ENCODE results near the gene ACKR4. TPM values are rescaled to one million over a fixed set of nuclear protein-coding genes. Genes with fewer than 3 reads are reported as not detected.

Gene ACKR4
- total and polyA plus RNA-seq, 2 experiments from 2014 or later = 14.8 to 25.0 TPM

DNA sequence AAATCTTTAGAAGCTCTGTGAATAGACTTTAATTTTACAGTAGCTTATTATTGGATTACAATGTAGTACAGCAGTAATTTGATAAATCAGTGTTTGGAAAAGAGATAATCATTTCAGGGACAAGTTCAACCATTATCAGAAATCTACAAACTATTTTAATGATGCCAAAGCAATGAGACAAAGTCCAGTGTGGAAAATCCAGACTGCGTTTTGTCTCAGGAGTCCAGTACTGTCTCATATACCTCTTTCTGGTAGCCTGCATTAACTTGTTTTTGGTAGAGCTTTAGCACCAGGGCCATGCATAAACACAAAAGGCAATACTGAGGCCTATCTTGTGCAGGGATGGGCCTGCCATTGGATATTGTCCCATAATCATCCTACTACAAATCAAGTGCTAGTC, 19.7 kb downstream of the ACKR4 start:
- in situ Hi-C loops (cut with MboI) = no loop called here
- H3K4me1 ChIP-seq (ENCODE audit: insufficient read depth) = peaks cover 6% of the 10 kb centered on the region; the same call in 1 of the 2 replicates
- WGBS, 2 experiments (ENCODE audit: low coverage in 1 of 2, low lambda C conversion rate in 2 of 2, missing lambda C conversion rate in 2 of 2) = 96 to 97% methylated on average over 1 of the region's 1 CpG
- H3K9ac ChIP-seq = no peak overlapping the region
- H3K9me2 ChIP-seq (ENCODE audit: insufficient read depth) = no peaks in the 10 kb centered on the region
- H4K20me1 ChIP-seq (ENCODE audit: insufficient read depth) = no peaks in the 10 kb centered on the region
- no peaks in the 10 kb centered on the region for H3K27me3 ChIP-seq (replicated peaks; ENCODE audit: insufficient read depth)
- H3K27ac ChIP-seq = no peak overlapping the region
- no peak overlapping the region for H3K4me3 ChIP-seq
- TF ChIP-seq EZH2 (IDR thresholded peaks at IDR 0.05; ENCODE audit: insufficient read depth, poor library complexity, severe bottlenecking) = no peak
- TF ChIP-seq EZH2phosphoT487 (IDR thresholded peaks at IDR 0.05; ENCODE audit: insufficient read depth, low read depth) = no peak
- H3K4me2 ChIP-seq (ENCODE audit: unreplicated experiment) = no peak overlapping the region
- peaks cover 6% of the 10 kb centered on the region; the same call in 1 of the 2 replicates for H3K36me3 ChIP-seq (ENCODE audit: low read depth)
- H3K79me2 ChIP-seq (ENCODE audit: insufficient read depth) = no peaks in the 10 kb centered on the region
- no peak for DNase-seq
- peaks cover 6% of the 10 kb centered on the region; the same call in 1 of the 2 replicates for H3F3A ChIP-seq (ENCODE audit: insufficient read depth)
- H3K9me3 ChIP-seq (ENCODE audit: low read depth) = no peaks in the 10 kb centered on the region
- H2AFZ ChIP-seq = no peak overlapping the region

DNA sequence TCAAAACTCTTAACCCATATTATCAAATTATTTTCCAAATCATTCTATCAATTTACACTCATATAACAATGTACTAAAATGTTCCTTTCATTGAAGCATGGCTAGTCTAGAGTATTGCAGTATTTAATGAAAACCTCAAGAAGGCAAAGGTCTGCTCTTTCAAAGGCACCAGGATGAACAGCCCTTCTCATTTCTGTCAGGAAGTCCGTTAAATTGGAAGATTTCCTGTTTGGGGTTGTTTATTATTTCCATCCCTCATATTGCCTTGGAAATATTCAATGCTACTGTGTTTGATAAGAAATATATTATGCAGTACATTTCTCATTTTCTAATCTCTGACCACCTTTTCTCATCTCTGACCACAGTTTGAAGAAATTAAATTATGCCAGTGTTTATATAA, 25.1 kb downstream of the ACKR4 start:
- no peak overlapping the region for H3K4me3 ChIP-seq
- H3K27me3 ChIP-seq (replicated peaks; ENCODE audit: insufficient read depth) = no peaks in the 10 kb centered on the region
- H3K4me2 ChIP-seq (ENCODE audit: unreplicated experiment) = no peak overlapping the region
- no peak overlapping the region for H3K9ac ChIP-seq
- H4K20me1 ChIP-seq (ENCODE audit: insufficient read depth) = no peaks in the 10 kb centered on the region
- TF ChIP-seq EZH2phosphoT487 (IDR thresholded peaks at IDR 0.05; ENCODE audit: insufficient read depth, low read depth) = no peak
- no peak for TF ChIP-seq EZH2 (IDR thresholded peaks at IDR 0.05; ENCODE audit: insufficient read depth, poor library complexity, severe bottlenecking)
- H3F3A ChIP-seq (ENCODE audit: insufficient read depth) = no peaks in the 10 kb centered on the region
- WGBS, 2 experiments (ENCODE audit: low coverage in 1 of 2, low lambda C conversion rate in 2 of 2, missing lambda C conversion rate in 2 of 2) = 28 to 29% methylated on average over 1 of the region's 1 CpG
- H3K27ac ChIP-seq = no peak overlapping the region
- no peaks in the 10 kb centered on the region for H3K9me3 ChIP-seq (ENCODE audit: low read depth)
- H3K36me3 ChIP-seq (ENCODE audit: low read depth) = peaks cover 17% of the 10 kb centered on the region; the same call in 1 of the 2 replicates
- no peak for DNase-seq
- in situ Hi-C loops (cut with MboI) = no loop called here
- peaks cover 26% of the 10 kb centered on the region for H3K4me1 ChIP-seq (ENCODE audit: insufficient read depth)
- no peaks in the 10 kb centered on the region for H3K79me2 ChIP-seq (ENCODE audit: insufficient read depth)
- no peak overlapping the region for H2AFZ ChIP-seq
- H3K9me2 ChIP-seq (ENCODE audit: insufficient read depth) = no peaks in the 10 kb centered on the region

DNA sequence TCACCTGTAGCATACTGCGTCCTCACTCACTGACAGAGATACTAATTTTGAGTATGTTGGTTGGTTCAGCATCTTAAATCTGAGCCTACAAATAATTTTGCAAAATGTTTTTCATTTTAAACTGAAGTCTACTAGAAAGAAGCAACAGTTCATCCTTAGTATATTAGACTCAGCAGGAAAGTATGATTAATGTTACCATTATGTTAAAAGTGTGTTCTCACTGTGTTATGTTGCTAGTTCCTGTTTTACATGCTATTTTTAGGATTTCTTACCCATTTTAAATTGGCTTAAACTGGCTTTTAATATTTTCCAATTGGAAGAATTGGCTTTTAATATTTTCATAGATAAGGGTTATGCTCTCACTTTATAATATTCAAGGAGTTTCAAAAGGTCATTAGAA, 25.7 kb downstream of the ACKR4 start:
- peaks cover 20% of the 10 kb centered on the region; the same call in 1 of the 2 replicates for H3K36me3 ChIP-seq (ENCODE audit: low read depth)
- no peak for DNase-seq
- no peak overlapping the region for H3K4me2 ChIP-seq (ENCODE audit: unreplicated experiment)
- no peaks in the 10 kb centered on the region for H4K20me1 ChIP-seq (ENCODE audit: insufficient read depth)
- H3K9me2 ChIP-seq (ENCODE audit: insufficient read depth) = no peaks in the 10 kb centered on the region
- H3F3A ChIP-seq (ENCODE audit: insufficient read depth) = no peaks in the 10 kb centered on the region
- WGBS, 2 experiments (ENCODE audit: low coverage in 1 of 2, low lambda C conversion rate in 2 of 2, missing lambda C conversion rate in 2 of 2) = 81 to 86% methylated on average over 1 of the region's 1 CpG
- H2AFZ ChIP-seq = no peak overlapping the region
- no peaks in the 10 kb centered on the region for H3K79me2 ChIP-seq (ENCODE audit: insufficient read depth)
- no peak overlapping the region for H3K27ac ChIP-seq
- TF ChIP-seq EZH2phosphoT487 (IDR thresholded peaks at IDR 0.05; ENCODE audit: insufficient read depth, low read depth) = no peak
- TF ChIP-seq EZH2 (IDR thresholded peaks at IDR 0.05; ENCODE audit: insufficient read depth, poor library complexity, severe bottlenecking) = no peak
- peaks cover 26% of the 10 kb centered on the region for H3K4me1 ChIP-seq (ENCODE audit: insufficient read depth)
- H3K9ac ChIP-seq = no peak overlapping the region
- H3K9me3 ChIP-seq (ENCODE audit: low read depth) = no peaks in the 10 kb centered on the region
- no peak overlapping the region for H3K4me3 ChIP-seq
- no peaks in the 10 kb centered on the region for H3K27me3 ChIP-seq (replicated peaks; ENCODE audit: insufficient read depth)
- in situ Hi-C loops (cut with MboI) = no loop called here

DNA sequence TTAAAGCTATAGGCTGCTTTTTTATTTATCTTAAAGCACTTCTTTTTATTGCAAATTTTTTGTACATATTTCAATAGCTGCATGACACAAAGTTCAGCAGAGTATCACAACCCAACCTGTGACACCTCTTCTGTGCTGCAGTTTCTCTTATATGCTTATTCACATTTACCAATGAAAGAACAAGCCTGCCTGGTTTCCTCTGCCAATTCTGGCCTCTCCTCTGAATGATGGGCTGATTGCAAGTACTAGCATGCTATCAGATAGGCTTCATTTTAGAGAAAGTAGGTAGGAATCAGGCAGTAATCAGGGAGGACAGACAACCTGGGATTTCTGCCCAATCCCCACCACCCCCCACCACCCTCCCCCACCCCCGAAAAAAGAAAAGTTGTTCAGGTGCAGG, 26.6 kb downstream of the ACKR4 start:
- H3F3A ChIP-seq (ENCODE audit: insufficient read depth) = no peaks in the 10 kb centered on the region
- 100% methylated on average over 1 of the region's 1 CpG for WGBS, 2 experiments (ENCODE audit: low coverage in 1 of 2, low lambda C conversion rate in 2 of 2, missing lambda C conversion rate in 2 of 2)
- H3K9me2 ChIP-seq (ENCODE audit: insufficient read depth) = no peaks in the 10 kb centered on the region
- no peaks in the 10 kb centered on the region for H3K79me2 ChIP-seq (ENCODE audit: insufficient read depth)
- peaks cover 26% of the 10 kb centered on the region for H3K4me1 ChIP-seq (ENCODE audit: insufficient read depth)
- no peaks in the 10 kb centered on the region for H3K9me3 ChIP-seq (ENCODE audit: low read depth)
- in situ Hi-C loops (cut with MboI) = no loop called here
- no peak overlapping the region for H3K9ac ChIP-seq
- no peak for DNase-seq
- H4K20me1 ChIP-seq (ENCODE audit: insufficient read depth) = no peaks in the 10 kb centered on the region
- H3K4me2 ChIP-seq (ENCODE audit: unreplicated experiment) = no peak overlapping the region
- H3K27ac ChIP-seq = no peak overlapping the region
- H3K4me3 ChIP-seq = no peak overlapping the region
- H2AFZ ChIP-seq = no peak overlapping the region
- no peak for TF ChIP-seq EZH2 (IDR thresholded peaks at IDR 0.05; ENCODE audit: insufficient read depth, poor library complexity, severe bottlenecking)
- TF ChIP-seq EZH2phosphoT487 (IDR thresholded peaks at IDR 0.05; ENCODE audit: insufficient read depth, low read depth) = no peak
- H3K27me3 ChIP-seq (replicated peaks; ENCODE audit: insufficient read depth) = no peaks in the 10 kb centered on the region
- H3K36me3 ChIP-seq (ENCODE audit: low read depth) = peaks cover 20% of the 10 kb centered on the region; the same call in 1 of the 2 replicates

DNA sequence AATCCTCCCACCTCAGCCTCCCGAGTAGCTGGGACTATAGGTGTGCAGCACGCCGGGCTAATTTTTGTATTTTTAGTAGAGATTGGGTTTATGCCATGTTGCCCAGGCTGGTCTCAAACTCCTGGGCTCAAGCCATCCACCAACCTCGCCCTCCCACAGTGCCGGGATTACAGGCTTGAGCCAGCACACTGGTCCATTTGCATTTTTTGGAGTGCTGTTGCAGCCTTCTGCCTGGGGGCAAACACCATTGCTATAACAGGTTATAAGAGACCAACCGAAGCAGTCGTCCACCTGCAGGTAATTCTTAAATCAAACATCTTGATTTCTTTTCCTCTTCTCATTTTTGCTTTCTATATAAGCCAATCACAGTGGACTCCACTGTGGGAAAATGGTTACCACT, 27.7 kb downstream of the ACKR4 start:
- peaks cover 34% of the 10 kb centered on the region for H3K4me1 ChIP-seq (ENCODE audit: insufficient read depth)
- H4K20me1 ChIP-seq (ENCODE audit: insufficient read depth) = no peaks in the 10 kb centered on the region
- TF ChIP-seq EZH2phosphoT487 (IDR thresholded peaks at IDR 0.05; ENCODE audit: insufficient read depth, low read depth) (no peak), EZH2 (IDR thresholded peaks at IDR 0.05; ENCODE audit: insufficient read depth, poor library complexity, severe bottlenecking) (no peak)
- peaks cover 7% of the 10 kb centered on the region; the same call in 1 of the 2 replicates for H3F3A ChIP-seq (ENCODE audit: insufficient read depth)
- H3K9ac ChIP-seq = no peak overlapping the region
- H3K27me3 ChIP-seq (replicated peaks; ENCODE audit: insufficient read depth) = no peaks in the 10 kb centered on the region
- H3K27ac ChIP-seq = no peak overlapping the region
- H3K79me2 ChIP-seq (ENCODE audit: insufficient read depth) = no peaks in the 10 kb centered on the region
- H3K4me3 ChIP-seq = no peak overlapping the region
- WGBS, 2 experiments (ENCODE audit: low coverage in 1 of 2, low lambda C conversion rate in 2 of 2, missing lambda C conversion rate in 2 of 2) = 98 to 99% methylated on average over 7 of the region's 7 CpGs
- H3K36me3 ChIP-seq (ENCODE audit: low read depth) = peaks cover 20% of the 10 kb centered on the region; the same call in 1 of the 2 replicates
- H2AFZ ChIP-seq = no peak overlapping the region
- H3K4me2 ChIP-seq (ENCODE audit: unreplicated experiment) = peak overlapping the region; percentile 8
- no peak for DNase-seq
- no peaks in the 10 kb centered on the region for H3K9me2 ChIP-seq (ENCODE audit: insufficient read depth)
- in situ Hi-C loops (cut with MboI) = no loop called here
- no peaks in the 10 kb centered on the region for H3K9me3 ChIP-seq (ENCODE audit: low read depth)
